ENCODE results near the gene ZNF326. TPM values are rescaled to one million over a fixed set of nuclear protein-coding genes. Genes with fewer than 3 reads are reported as not detected.

The ZNF326 gene
- polyA plus RNA-seq, 1 of the 3 experiments (the other 2 are of a cell fraction), result 16.4 TPM

- TF ChIP-seq MEF2A (IDR thresholded peaks at IDR 0.05; ENCODE audit: borderline replicate concordance, low read depth) (no peak), CTCF (IDR thresholded peaks at IDR 0.05) (no peak), SIN3A (IDR thresholded peaks at IDR 0.05; ENCODE audit: borderline replicate concordance, low read depth, low read length) (no peak), FOXJ3 (CRISPR knock-in tag; IDR thresholded peaks at IDR 0.05) (no peak), JUND (IDR thresholded peaks at IDR 0.05) (no peak), TAF1 (IDR thresholded peaks at IDR 0.05; ENCODE audit: borderline replicate concordance, low read depth, low read length) (no peak), REST (IDR thresholded peaks at IDR 0.05; ENCODE audit: low read depth, low read length) (peak; percentile 24; the same call in 1 of the 2 replicates), RXRA (IDR thresholded peaks at IDR 0.05; ENCODE audit: borderline replicate concordance, low read depth) (no peak), MXI1 (IDR thresholded peaks at IDR 0.05; ENCODE audit: low read depth, low read length) (no peak), NRF1 (IDR thresholded peaks at IDR 0.05; ENCODE audit: low read depth, low read length) (no peak), EZH2phosphoT487 (IDR thresholded peaks at IDR 0.05; ENCODE audit: borderline replicate concordance, low read depth) (no peak), FOXM1 (IDR thresholded peaks at IDR 0.05; ENCODE audit: low read depth) (no peak), ELF1 (IDR thresholded peaks at IDR 0.05) (no peak), MAX (IDR thresholded peaks at IDR 0.05; ENCODE audit: low read depth) (no peak), POLR2AphosphoS5 (IDR thresholded peaks at IDR 0.05; ENCODE audit: low read depth, low read length) (peak; percentile 40; the same call in 1 of the 2 replicates), GATA2 (CRISPR knock-in tag; IDR thresholded peaks at IDR 0.05) (no peak), RCOR1 (IDR thresholded peaks at IDR 0.05; ENCODE audit: low read length) (no peak), NFIC (IDR thresholded peaks at IDR 0.05; ENCODE audit: borderline replicate concordance) (peak; percentile 41; the same call in 1 of the 2 replicates), CHD2 (IDR thresholded peaks at IDR 0.05; ENCODE audit: low read length, partially characterized antibody) (no peak), GABPA (IDR thresholded peaks at IDR 0.05; ENCODE audit: low read depth) (no peak)
- TF ChIP-seq, protein P1, sequence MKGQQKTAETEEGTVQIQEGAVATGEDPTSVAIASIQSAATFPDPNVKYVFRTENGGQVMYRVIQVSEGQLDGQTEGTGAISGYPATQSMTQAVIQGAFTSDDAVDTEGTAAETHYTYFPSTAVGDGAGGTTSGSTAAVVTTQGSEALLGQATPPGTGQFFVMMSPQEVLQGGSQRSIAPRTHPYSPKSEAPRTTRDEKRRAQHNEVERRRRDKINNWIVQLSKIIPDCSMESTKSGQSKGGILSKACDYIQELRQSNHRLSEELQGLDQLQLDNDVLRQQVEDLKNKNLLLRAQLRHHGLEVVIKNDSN (IDR thresholded peaks at IDR 0.05; ENCODE audit: borderline replicate concordance, low read depth), result no peak
- TF ChIP-seq, protein P2, sequence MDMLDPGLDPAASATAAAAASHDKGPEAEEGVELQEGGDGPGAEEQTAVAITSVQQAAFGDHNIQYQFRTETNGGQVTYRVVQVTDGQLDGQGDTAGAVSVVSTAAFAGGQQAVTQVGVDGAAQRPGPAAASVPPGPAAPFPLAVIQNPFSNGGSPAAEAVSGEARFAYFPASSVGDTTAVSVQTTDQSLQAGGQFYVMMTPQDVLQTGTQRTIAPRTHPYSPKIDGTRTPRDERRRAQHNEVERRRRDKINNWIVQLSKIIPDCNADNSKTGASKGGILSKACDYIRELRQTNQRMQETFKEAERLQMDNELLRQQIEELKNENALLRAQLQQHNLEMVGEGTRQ (IDR thresholded peaks at IDR 0.05; ENCODE audit: borderline replicate concordance, low read depth, low read length), result no peak
Observed at GRCh38 chr1:89962024-89962741, 32.7 kb upstream of the ZNF326 start (continued).
